Stimulated activated CD4-positive, alpha-beta T cell treated with anti-CD3 and anti-CD28 coated beads, Interleukin-4, amount 100 ng/mL, for 4 hours (primary cell): ENCODE measurements around the gene OTP.
A peak's percentile ranks its signal among the peaks of the same experiment; 100 is the strongest.
"Not testable (repeated sequence)": the region's sequence is repeated elsewhere in the genome, so short reads cannot be mapped to it uniquely, and the experiment has no call there.

ENCODE experiments used
- DNase-seq, 2 experiments: peaks; one replicate each; pipeline ENCODE4 v3.0.0-alpha.2; 2020

The OTP gene

DNA sequence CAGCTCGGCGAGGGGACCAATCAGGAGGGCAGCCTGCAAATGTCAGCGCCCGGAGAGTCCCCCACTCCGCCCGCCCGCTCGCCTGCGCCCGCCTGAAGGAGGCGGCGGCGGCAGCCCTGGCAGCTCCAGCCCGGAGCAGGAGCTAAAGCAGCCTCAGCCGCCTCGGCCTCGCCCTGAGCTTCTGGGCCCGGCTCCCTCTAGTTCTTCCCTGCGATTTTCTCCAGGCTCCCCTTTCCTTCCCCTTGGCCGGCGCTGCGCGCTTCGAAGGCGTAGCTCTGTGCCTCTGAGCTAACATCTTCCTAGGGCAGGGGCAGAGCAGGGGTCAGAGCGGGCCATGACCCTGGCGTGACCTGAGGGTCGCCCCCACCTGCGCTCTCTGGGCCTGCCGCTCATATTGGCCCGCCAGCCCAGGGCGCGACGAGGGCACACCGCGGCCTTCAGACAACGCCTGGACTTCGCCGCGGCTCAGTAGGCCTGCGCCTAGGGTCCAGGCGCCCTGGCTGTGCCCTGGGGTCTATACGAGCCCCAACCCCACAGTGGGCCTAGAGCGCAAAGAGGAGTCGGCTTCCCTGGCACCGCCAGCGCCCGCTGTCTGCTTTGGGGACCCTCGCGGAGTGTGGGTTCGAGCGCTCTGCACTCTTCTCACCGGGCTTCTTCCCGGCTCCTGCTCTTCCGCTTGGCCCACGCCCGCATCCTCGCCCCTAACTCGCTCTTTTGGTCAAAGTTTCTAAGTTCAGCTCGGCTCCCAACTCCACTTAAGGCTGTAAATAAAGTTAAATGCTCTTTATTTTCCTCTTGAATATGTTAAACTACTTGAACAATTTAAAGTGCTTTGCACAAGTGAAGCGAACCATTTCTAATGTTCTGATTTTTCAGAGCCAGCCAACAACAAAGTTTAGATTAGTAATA lies 504 bp upstream of the OTP start:
- no peak for DNase-seq

DNA sequence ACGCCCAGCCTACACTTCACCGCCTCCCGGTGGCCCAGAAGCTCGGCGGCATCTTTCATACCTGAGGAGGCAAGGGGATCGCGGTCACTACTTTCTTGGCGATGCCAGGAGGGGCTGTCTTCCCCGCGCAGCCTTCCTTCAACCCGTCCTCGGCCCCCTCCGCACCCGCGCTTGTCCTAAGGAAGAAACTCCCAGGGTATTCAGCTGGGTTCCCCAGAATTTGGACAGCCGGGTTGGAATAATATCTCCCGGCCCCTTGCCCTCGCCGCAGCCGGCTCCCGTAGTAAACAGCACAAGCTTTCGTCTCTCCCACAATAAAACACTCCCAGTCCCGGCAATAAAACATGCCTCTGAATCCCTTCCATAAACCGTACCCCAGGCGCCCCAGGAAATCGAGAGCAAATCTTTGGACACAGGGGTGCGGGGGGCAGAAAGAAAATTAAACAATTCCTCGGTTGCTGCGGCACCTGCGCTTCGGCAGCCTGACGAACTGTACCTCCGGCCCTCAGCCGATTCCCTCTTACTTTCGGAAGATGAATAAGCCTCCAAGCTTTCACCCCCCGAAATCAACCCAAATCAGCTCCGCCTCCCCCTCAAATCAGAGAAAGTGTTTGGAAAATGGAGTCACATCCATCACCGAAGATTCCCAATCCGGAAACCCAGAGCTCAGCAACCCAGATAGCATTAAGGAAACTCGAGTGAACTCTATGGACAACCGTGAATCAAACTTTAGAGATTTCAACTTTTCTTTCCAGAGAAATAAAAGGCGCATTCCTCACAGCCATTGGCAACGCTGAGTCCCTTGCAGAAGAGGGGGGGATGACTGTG lies 1.1 kb downstream of the OTP start:
- no peak for DNase-seq

DNA sequence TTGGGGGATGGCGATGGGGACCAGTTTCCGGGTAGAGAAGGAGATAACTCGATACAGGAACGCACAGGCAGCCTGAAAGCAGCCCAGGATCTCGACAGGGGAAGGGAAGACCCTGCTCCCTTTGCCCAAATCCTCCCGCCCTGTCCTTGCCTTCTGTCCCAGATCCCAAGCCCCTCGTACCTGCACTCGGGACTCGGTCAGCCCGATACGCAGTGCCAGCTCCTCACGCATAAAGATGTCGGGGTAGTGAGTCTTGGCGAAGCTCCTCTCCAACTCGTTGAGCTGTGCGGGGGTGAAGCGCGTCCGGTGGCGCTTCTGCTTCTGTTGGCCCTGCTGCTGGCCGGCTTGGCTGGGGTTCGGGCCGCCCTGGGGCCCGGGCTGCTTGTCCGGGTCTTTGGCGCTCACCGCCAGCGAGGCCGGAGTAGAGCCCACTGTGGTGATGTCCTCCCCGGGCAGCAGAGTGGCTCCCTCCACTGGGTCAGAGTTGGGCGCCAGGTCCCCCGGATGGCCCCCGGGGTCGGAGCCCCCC lies 1.8 kb downstream of the OTP start:
- DNase-seq: no peak

- DNase-seq: no peak
Observed at GRCh38 chr5:77635917-77636640, 2.4 kb downstream of the OTP start.

DNA sequence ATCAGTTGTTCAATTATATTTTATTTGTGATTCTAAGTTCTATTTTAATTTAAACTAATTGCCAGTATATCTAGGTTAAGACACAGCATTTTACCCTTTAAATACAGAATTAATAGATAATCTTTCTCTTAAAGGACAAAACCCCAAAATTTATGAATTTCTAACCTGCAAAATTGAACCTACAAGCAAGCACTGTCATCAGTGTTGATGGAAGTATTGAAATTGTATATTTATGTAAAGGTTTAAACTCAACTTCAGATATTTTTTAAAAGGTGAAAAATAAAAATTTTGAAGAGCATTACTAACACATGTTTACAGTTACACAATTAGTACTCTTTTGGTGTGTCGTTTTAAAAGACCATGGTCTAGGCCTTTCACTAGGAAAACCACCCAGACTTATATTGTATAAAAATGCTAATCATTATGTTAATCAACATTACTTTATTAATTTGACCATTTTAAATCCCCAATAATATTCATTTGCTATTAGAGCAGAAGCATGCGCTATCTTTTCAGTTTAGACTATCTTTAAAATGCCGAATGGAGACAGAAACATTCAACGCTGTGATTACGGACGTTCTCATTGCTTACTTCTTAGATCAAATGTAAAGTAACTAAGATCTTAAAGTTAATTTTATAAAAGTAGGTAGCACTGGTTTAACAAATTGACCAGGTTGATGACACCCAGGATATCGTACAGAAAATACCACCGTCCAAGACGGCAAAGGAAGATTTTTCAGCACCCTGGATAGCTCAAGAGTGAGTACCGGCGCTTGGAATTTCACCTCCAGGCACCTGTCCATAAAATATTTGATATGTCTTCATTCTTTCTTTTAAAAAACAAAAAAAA lies 3.2 kb downstream of the OTP start:
- DNase-seq: no peak

- no peak for DNase-seq
Observed at GRCh38 chr5:77633709-77634108, 4.8 kb downstream of the OTP start.

GRCh38 chr5:77633207-77633675 lies 5.3 kb downstream of the OTP start:
- no peak for DNase-seq

GRCh38 chr5:77632526-77633206 lies 5.8 kb downstream of the OTP start:
- no peak for DNase-seq

- peak in 1 of 2 experiments; percentile 37 for DNase-seq
Observed at GRCh38 chr5:77630114-77630680, 8.3 kb downstream of the OTP start.

GRCh38 chr5:77629509-77630113 lies 8.9 kb downstream of the OTP start:
- DNase-seq: no peak

- DNase-seq: no peak
Observed at GRCh38 chr5:77628840-77629508, 9.5 kb downstream of the OTP start.

DNA sequence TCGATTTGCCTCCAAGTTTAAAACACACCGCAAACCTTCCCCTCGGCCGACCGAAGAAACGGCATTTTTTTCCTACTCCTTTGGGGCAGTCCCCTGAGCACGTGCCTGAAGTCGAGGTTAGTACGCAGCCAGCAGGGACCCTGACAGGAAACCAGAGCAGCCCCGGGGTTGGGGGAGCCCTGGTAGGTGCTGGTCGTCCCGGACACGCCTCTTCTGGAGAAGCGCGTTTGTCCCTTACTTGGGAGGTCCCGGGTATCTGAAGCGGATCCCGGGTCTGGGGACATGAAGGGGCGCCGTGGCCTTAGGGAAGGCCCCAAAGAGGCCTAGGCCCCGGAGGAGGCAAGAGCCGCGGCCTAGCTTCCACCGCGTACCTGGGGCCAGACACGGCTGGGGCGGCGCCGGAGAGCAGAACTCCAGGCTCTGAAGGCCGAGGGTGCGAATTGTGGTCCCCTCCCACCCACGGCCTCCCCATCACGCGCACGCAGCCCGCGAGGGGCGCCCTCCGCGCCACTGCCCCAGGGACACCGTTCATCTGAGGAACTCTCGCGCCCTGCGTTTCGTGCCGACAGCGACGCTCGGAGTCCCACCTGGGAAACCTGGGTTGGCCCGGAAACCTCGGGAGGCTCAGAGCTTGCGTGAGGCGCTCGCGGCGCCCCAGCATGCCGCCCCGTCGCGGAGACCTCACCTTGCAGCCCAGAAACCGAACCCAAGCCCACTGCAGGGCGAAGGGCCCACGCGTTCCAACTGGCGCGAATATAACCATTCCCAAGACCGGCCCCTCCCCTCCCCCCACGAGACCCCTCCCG lies 10.4 kb downstream of the OTP start:
- no peak for DNase-seq

DNA sequence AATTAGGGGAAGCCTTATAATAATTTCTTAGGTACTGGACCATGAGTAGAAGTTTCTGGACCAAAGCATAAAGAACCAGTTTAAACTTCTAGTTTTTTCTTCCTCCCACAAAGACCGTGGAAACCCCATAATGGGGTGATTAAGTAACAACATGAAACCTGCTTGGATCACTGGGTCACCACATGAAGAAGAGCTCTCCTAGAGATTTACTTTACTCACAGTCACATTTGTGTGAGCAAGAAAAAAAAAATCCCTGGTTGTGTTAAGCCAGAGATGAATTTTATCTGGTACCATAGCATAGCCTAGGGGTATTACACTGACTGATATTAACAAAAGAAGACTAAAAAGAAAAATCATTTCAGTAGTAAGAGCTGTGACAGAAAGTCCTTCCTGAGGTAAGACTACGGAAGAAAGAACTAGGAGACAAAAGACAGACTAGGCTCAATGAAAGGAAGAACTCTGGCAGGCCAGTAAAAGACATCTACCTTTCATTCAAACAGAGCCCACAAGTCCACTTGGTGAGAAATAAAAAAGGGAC lies 15.2 kb downstream of the OTP start:
- DNase-seq: no peak

GRCh38 chr5:77621440-77621839 lies 17.1 kb downstream of the OTP start:
- no peak for DNase-seq

DNA sequence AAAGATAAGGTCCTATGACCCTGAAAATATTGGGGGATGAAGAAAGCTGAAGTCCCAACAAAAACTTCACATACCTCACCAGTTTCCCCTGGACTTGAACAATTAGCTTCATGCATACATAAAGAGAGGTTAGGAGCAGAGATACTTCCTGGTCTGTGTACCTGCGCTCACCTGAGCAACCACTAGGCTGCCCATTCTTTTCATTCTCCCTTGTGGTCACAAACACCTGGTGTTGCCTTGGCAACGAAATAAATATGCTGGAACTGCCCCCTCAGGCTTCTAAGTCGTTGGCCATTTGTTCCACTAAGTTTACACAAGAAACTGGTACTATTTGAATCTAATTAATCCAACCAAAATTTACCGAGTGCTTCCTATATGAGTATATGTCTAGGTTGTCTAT lies 18.1 kb downstream of the OTP start:
- DNase-seq: no peak

DNA sequence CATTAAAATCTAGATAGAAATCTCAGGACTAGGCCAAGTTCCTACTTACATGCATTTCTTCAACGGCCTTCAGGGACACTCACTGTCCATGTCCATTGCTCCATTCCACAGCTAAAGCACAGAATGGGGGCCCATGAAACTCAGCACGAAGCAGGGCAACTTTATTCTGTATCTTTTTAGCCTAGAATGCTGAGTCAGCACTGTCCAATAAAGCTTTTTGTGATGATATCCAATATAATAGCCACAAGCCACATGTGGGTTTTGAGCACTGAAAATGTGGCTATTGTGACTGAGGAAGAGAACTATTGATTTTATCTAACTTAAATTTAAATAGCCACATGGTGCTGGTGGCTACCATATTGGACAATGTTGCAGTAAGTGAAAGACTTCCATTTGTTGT lies 21.6 kb downstream of the OTP start:
- no peak for DNase-seq

- not testable (repeated sequence) for DNase-seq
Observed at GRCh38 chr5:77608927-77609326, 29.6 kb downstream of the OTP start.

DNA sequence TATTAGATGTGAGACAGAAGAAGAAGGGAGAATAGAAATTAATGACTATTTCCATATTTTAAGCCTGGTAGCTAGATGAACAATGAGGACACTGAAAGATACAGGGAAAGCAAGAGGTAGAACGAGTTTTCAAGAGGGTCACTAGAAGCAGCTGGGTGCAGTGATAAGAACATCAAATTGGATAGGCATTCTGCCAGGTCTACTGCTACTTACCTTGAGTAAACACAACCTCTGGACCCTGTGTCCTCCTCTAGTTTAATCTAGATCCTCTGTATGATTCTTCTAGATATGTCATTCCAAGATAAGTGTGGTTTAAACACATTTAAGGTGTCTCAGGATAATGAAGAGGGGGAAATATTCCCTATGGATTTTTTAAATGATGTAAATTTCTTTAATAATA lies 31.2 kb downstream of the OTP start:
- DNase-seq: no peak

DNA sequence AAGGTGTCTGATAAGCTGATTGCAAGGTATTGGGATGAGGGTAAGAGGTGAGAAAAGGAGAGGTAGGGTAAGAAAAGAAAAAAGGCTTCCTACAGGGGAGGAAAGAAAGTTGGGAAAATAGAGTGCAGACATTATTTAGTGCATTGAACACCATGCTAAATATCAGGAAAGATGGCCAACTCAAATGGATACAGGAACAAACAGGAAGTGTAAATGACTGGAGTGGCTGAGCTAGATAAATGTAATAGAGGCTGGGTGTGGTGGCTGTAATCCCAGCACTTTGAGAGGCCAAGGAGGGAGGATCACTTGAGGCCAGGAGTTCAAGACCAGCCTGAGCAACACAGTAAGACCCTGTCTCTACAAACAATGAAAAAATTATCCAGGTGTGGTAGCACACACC lies 32.2 kb downstream of the OTP start:
- DNase-seq: no peak
